GM18870 (cell line): ENCODE data around the gene KCNS3.
"Not testable (repeated sequence)": the region's sequence is repeated elsewhere in the genome, so short reads cannot be mapped to it uniquely, and the experiment has no call there.

Experiments
- ATAC-seq: cut with Tn5 transposase; IDR thresholded peaks from one replicate; pipeline ENCODE4 v1.9.1; 2021; ENCODE audit warnings: moderate library complexity; ENCODE audit not compliant: unreplicated experiment

KCNS3 gene

DNA sequence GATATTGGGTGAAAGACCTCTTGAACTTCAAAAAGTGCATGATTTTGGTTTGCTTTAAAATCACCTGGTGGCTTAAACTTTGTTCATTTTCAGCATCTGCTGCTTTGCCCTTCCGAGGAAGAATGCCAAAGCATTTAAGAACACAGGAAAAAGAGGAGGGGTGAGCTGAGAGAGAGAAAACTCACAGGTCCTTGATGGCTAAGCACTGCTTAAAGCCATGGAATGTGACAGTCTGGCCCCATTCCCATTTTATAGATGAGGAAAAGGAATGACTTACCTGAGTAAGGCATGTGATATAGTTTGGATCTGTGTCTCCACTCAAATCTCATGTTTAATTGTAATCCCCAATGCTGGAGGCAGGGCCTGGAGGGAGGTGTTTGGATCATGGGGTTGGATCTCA is 58.1 kb downstream of the KCNS3 start:
- ATAC-seq, result no peak

DNA sequence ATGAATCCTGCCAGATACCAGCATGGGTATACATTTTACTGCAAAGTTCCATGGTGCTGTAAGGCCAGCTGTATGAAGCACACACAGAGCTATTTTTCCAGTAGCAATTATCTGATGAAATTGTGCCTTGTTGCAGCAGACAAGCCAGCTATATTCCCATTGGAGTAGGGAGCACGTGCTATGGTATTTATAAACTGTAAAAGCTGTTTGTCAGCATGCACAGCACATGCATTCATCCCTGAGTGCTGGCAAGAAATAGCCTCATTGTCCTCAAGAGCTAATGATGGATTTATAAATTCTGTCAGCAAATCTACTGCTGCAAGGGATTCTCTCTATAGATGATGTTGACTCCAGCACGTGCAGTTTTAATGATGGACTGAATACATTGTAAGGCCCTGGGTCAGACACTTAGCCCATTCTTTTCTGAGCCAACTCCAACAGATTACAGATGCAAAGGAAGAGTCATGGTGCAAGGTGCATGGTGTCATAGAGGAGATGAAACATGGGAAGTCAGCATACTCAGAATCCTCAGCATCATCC is 61.7 kb downstream of the KCNS3 start:
- ATAC-seq, result no peak

DNA sequence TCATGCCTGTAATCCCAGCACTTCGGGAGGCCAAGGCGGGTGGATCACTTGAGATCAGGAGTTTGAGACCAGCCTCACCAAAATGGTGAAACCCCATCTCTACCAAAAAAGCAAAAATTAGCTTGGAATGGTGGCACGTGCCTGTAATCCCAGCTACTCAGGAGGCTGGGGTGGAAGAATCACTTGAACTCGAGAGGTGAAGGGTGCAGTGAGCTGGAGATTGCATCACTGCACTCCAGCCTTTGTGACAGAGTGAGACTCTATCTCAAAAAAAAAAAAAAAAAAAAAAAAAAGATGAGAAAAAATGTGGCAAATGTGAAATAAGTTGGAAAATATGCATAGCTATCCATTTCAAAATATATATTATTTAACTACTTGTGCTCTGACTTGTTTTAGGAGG is 65.0 kb downstream of the KCNS3 start:
- ATAC-seq, result no peak

DNA sequence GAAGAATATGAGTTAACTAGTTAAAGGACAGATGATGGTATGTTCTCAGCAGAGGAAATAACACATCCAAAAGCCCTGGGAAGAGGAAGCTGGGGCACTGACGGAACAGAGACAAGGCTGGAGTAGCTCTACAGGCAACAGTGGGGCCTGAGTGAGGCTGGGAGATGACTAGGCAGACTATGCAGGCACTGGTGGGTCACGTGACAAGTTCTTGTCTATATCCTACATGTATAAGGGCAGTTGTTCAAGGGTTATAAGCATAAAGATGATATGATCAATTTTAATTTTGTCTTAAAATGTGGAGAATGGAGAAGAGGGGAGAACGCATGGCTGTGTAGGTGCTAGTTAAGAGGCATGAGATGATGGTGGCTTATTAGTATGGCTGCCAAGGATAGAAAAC is 68.6 kb downstream of the KCNS3 start:
- no peak for ATAC-seq

DNA sequence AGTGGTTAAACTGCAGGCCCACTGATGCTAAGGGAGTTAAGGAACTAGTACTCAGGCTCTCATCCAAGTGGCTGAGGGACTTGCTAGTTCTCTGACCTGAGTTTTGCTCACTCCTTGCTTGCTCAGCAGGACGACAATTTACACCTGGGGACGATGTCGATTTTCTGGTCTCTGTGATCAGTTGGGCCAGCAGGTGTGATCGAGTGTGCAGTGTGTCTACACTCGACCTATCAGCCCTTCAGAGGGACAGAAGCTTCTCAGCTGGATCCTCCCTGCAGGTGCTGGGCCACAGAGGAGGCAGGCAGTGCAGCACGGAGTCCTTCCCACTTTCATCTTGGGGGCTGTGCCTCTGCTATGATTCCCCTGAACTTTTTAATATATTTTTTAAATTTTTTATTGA is 71.5 kb downstream of the KCNS3 start:
- ATAC-seq, result no peak

DNA sequence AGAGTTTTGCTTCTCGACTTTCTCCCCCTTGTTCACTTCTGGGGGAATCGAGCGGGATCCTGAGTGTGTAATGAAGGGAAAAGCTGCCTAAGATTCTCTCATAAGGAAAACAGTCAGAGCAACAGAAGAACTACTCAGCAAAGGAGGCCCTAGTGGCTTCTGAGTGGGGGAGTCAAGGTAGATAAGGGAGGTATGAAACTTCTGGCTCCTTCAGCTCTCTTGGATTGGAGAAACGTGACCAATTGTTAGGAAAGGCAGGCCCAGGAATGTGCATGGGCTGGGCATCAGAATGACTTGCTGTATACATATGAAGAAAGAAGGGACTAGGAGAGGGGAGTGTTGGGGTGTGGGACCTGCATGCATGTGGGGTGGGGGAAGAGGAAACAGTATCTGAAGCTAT is 73.1 kb downstream of the KCNS3 start:
- ATAC-seq, result no peak

DNA sequence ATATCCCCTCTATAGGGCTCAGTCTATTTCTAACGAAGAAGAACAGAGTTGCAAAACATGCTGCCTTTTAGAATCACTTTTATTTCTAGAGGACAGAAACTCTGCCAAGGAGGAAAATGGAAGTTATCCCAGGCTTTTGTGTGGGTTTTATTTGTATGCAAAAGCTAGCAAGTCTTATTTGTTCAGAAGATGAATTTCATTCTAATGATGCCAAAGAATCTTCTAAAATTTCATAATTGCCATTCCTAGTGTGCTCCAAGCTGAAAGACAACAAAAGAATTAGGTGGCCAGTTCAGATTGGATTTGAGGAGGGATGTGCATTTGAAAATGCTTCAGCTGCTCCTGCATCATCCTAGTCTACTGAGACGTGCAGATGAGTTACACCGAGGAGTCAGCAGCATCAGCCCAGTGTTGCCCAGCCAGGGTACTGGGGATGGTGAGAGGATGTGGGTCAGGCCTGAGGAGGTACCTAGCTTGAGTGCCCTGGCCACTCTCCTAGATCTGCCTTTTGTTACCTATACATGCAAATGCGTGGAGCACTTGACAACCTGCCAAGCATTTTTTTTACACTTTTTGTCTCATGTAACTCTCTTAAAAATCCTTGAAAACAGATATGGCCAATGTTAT is 80.1 kb downstream of the KCNS3 start:
- ATAC-seq, result no peak

DNA sequence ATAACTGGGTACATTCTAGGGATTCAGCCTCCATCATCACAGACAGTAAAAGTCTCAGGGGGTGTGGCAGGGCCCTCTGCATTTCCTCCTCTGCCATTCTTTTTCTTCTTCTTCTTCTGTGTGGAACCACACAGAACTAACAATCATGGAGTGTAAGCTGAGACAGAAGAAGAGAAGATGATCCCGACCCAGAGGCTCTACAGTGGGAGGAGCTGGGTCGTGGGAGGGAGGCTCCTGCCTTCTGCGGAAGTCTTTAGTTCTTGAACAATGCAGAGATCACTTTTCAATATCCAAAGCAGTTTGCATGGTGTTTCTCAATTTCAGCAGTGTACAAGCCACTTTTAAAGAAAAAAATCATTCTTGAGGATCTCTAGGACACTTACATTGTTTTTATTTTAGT is 80.9 kb downstream of the KCNS3 start:
- ATAC-seq, result no peak

DNA sequence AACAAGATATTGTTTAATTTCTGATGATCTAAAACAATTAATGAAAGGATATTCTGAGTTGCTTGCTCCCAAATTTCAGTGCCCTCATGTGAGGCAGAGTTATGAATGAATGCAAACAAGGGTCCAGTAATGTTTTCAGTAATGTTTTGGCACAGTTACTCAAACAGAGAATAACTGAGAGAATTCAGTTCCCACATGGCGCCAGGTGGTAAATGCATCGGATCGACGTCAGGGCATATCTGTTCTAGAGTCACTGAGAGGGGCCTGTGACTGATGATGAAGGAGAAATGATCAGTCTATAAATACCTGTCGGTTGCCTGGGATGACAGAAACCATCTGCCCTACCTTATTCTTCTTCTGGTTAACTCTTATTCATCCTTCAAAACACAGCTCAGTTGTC is 81.4 kb downstream of the KCNS3 start:
- no peak for ATAC-seq

DNA sequence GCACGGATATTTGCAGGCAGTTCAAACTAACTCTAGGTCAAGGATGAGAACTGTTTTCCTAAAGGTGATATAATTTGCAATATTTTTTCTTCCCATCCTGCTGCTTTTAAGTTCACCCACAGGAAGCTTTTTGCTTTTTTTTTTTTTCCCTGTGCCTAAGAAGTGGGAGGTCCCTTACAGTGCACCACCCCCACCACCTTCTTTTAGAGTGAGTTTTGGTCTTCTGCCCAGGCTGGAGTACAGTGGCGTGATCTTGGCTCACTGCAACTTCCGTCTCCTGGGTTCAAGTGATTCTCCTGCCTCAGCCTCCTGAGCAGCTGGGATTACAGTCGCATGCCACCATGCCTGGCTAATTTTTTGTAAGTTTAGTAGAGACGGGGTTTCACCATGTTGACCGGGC is 82.5 kb downstream of the KCNS3 start:
- ATAC-seq, result no peak

DNA sequence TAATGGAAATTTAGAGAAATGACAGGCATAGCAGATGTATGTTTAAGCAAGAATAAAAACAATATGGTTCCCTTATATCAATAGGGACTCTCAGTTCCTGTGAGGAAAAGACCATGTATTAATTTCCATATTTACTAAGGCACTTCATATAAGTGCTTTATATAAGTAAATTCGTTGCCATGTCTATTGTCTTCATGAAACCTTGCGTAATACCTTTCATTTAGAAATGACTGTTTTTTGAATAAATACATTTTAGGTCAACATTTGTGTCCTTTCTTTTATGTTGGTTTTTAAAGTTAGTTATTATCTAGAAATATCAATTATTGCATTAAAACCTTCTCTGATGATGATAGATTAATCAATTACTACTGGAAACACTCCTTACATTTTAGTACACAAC is 83.3 kb downstream of the KCNS3 start:
- ATAC-seq, result no peak

DNA sequence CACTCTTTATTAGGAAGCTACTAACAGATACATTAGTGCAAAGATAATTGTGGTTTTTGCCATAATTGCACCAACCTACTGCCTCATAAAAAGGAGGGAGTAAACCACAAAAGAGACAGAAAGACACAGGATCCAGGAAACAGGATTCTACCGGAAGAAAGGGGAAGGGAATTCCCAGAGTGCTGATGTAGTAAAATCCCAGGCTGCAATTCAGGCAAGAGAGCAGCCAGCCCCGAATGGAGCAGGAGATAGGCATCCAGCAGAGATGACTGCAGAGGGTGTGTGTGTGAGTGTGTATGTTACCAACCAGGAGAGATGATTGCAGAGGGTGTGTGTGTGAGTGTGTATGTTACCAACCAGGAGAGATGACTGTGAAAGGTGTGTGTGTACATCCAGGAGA is 84.4 kb downstream of the KCNS3 start:
- no peak for ATAC-seq

DNA sequence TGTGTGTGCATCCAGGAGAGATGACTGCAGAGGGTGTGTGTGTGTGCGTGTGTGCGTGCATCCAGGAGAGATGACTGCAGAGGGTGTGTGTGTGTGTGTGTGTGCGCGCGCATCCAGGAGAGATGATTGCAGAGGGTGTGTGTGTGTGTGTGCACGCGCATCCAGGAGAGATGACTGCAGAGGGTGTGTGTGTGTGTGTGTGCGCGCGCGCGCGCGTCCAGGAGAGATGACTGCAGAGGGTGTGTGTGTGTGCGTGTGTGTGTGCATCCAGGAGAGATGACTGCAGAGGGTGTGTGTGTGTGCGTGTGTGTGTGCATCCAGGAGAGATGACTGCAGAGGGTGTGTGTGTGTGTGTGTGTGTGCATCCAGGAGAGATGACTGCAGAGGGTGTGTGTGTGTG is 85.1 kb downstream of the KCNS3 start:
- not testable (repeated sequence) for ATAC-seq

DNA sequence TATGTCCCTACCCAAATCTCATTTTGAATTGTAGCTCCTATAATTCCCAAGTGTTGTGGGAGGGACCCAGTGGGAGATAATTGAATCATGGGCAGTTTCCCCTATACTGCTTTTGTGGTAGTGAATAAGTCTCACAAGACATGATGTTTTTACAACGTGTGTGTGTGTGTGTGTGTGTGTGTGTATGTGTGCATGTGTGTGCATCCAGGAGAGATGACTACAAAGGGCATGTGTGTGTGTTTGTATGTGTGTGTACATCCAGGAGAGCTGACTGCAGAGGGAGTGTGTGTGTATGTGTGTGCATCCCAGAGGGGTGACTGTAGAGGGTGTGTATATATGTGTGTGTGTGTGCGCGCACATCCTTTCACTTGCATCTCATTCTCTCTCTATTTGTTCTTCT is 86.7 kb downstream of the KCNS3 start:
- no peak for ATAC-seq

DNA sequence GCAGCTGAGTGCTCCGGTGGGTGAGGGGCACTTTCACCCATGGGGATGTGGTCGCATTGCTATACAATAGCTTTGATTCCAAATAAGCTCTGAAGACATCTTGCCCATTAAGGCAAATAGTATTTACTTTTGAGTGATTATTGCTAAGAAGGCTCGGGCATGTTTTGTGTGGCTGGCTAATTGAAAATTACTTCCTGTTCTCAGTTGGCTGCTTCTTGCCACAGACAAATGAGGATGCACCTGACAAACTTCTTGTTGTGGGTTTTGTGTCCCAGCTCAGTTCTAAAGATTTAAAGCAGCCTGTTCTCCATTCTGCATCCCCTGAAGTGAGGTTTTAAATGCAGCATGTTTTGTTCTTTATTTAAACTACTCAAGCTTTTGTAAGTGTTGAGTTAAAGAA is 88.3 kb downstream of the KCNS3 start:
- no peak for ATAC-seq

DNA sequence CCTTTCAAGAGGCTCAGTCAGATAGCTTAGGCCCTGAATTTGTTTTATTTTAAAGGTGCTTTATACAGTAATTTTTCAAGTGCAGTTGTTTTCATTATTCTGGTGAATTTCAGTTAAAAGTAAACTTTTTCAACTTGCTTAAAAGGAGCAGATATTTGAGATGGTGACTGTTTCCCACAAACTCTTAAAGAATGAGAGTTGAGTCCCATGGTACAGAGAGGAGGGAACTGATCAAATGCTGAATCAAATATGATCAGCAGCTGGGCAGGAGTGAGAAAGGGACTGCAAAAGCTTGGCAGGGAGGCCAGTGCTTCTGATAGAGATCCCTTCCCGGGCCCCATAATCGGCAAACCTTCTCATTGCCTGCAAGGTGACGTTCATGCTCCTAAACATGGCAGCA is 91.2 kb downstream of the KCNS3 start:
- no peak for ATAC-seq

DNA sequence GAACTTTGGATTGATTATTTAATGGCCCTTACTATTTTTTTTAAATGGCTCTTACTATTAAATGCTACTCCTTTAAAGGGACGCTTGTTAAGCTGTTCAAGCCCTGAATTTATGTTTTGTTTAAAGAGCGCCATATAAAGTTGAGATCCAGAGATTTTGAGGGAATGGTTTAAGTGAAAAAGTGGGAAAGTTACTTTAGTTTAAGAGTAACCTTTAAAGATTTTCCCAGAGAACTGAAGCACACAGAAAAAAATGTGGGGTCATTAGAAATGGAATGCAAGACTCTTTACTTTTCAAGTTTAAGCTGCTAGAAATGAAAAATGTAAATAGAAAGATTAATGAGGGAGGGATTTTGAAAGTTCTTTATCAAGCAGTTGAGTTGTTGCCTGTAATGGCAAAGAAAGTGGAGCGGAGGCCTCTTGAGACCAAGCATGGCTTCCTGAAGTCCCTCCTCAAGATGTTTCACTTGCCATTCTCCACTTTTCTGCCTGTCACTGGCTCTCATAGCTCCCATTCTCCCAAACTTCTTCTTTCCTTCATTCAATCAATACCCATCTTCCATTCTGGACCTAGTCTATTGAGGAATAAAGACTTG is 93.2 kb downstream of the KCNS3 start:
- ATAC-seq, result no peak

DNA sequence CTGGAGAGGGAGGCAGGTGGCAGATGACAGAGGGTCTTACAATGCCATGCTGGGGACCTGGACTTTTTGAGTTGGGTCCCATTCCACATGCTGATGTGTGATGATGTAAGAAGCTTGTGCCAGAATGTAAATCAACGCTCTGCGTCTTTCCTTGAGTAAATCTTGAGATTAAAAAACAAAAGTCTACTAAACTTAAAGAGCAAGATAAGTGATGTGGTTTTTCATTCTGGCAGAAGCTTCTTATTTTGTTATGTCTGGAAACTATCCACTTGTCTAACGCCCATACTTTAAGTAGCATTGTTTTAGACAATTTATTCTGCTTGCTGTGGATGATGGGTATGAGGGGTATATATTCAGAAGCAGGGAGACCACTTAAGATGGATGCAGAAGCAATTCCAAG is 94.5 kb downstream of the KCNS3 start:
- no peak for ATAC-seq

DNA sequence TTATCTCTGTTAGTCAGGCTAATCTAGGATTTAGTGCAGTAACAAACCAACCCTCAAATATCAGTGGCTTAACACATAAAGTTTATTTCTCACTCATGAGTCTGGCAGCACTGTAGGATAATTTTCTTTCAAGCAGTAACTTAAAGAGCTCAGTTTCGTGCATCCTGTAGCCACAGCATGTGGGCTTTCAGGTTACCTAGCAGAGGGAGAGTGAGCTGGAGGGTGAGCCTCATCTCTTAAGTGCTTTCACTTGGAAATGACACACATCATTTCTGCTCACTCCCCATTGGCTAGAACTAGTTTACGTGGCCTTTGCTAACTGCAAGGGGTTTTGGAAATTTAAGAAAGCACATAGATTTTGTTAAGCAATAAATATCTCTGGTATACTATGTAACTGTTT is 96.9 kb downstream of the KCNS3 start:
- ATAC-seq, result no peak

DNA sequence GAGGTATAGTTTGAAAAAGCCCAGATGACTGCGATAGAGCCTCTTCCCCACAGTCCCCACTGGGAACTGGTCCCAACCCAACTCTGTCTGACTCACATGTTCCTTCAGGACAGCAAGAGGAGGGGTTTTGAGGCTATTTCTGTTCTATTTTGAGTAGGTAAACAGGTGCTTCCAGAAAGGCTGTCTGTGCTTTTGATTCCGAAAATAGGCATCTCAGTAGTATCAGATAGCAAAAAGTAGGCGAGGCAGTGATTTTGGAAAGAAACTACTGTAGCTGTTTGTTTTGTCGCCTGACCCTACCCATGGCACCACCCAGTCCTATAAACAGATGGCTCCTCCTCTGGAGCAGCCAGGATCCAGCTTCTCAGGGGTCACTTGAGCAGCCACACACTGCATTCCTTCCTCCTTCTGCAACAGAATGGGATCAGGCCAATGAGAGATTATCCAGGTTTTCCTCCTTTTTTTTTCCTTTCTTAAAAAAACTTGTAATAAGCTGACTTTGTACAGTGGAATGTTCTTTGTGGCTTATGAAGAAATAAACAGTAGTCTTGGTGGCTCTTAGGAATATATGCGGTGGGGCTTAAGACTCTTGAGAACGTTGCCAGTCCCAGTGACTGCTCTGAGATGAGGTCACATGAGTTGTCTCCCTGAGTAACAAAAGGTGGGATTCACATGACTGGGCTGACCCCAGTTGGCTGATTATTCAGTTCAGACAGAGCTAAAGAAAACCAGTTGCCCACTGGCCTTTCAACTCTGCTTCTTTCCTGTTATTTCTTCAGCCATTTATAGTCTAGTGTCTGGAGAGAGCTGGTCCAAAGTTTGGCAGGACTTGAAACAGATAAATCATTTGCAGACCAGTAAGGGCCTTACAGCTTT is 98.6 kb downstream of the KCNS3 start:
- ATAC-seq, result no peak

DNA sequence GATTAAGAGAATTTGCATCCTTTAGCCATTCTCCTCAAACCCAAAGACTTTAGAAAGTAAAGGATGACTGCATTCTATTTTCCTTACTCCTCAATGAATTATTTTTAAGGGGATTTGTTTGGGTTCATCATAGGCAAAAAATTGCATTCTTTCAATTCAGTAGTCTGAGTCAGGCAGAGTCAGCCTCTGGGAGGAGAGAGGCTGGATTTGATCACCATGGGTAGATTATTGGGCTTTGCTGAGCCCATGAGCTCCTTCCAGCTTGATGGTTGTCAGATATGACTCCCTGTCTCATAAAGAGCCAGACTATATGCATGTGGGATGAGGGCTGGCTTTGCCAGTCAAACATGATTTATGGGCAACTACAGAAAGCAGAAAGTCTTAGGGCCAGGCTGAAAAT is 101.2 kb downstream of the KCNS3 start:
- no peak for ATAC-seq

DNA sequence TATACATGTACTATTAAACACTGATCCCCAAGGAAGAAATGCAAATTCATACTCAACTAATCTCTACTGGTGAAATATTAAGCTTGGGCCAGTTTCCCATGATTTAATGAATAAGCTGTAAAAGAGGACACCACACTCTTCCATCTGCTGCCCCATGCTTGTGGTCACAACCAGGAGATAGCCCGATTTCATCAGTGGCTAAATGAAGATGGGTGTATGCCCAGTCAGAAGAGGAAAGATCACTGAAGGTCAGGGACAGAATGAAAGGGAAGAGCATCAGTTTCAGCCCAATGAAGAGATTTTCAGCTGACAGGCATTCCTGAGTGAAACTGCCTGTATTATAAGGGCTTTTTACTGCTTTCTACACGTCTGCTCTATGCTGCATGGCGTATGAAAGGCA is 103.5 kb downstream of the KCNS3 start:
- no peak for ATAC-seq
